Measurements from ENCODE around the gene SYNGR1.

The SYNGR1 gene

GRCh38 chr22:39365492-39365780, 15.6 kb downstream of the SYNGR1 start:
- in situ Hi-C loops (cut with HindIII; ENCODE audit: low sequenced_read_pairs): no loop called here

DNA sequence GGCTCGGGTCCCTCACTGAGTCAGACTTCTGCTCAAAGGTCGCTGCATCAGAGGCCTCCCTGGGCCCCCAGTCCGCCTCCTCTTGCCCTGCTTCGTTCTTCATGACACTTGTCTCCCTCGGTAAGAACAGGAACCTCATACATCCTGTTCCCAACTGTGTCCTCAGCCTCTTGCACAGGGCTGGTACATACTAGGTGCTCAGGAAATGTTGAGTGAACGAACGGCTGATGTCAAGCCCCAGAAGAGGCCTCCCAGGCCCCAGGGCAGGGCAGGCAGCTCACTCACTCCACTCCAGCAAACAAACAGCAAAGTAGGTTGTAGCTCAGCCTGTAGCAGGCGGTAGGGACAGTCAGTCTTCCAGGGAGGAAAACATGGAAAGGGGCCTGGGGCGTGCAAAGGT, 17.2 kb downstream of the SYNGR1 start:
- in situ Hi-C loops (cut with HindIII; ENCODE audit: low sequenced_read_pairs): no loop called here

DNA sequence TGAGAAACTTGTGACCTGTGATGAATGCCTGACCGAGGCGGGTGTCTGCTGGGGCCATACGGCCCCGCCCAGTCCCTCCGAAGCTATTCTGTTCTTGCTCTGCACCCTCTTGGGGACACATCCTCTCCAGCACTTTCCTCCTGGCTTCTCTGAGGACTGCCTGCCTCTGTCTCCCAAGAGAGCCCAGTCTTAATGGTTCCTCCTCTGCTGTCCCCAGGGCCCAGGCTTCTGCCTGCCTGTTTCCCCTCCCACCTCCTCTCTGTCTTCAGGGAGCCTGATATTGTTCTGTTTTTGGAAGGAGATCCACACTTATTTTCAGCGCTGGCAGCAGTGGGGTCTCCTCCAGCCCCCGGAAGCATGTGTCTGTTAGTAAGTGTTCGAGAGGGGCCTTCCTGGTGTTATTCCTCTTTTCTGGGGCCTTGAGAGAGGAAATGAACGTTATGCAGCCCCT, 18.7 kb downstream of the SYNGR1 start:
- in situ Hi-C loops (cut with HindIII; ENCODE audit: low sequenced_read_pairs): no loop called here

DNA sequence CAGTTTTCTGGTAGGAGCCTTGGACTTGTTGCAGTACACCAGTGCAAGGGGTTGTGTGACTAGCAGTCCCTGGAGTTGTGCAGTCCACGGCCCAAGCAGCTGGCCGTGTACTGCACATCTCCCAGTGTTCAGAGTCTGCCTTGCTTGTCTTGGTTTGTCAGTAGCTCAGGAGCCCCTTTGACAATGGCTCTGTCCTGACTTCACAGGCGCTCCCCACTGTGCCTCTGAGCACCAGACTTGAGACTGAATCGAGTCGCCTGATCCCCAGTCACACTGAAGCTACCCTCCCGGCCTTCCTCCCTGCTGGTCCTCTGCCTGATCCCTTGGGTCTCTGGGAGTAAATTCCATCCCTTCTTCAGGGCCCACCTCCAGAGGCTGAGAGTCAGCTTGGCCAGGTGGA, 19.4 kb downstream of the SYNGR1 start:
- in situ Hi-C loops (cut with HindIII; ENCODE audit: low sequenced_read_pairs): no loop called here

GRCh38 chr22:39369586-39369985, 19.8 kb downstream of the SYNGR1 start:
- in situ Hi-C loops (cut with HindIII; ENCODE audit: low sequenced_read_pairs): no loop called here

GRCh38 chr22:39371732-39372131, 21.9 kb downstream of the SYNGR1 start:
- in situ Hi-C loops (cut with HindIII; ENCODE audit: low sequenced_read_pairs): no loop called here

DNA sequence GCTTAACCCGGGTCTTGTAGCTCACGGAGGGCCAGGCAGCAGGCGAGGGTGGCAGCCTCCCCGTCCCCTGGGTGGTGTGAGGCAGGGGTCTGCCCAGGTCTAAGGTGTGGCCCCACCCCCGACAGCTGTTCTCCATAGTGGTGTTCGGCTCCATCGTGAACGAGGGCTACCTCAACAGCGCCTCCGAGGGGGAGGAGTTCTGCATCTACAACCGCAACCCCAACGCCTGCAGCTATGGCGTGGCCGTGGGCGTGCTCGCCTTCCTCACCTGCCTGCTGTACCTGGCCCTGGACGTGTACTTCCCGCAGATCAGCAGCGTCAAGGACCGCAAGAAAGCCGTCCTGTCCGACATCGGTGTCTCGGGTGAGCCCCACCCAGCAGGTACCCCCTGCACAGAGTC, 24.4 kb downstream of the SYNGR1 start:
- in situ Hi-C loops (cut with HindIII; ENCODE audit: low sequenced_read_pairs): no loop called here

GRCh38 chr22:39374801-39375200, 25.0 kb downstream of the SYNGR1 start:
- in situ Hi-C loops (cut with HindIII; ENCODE audit: low sequenced_read_pairs): no loop called here

DNA sequence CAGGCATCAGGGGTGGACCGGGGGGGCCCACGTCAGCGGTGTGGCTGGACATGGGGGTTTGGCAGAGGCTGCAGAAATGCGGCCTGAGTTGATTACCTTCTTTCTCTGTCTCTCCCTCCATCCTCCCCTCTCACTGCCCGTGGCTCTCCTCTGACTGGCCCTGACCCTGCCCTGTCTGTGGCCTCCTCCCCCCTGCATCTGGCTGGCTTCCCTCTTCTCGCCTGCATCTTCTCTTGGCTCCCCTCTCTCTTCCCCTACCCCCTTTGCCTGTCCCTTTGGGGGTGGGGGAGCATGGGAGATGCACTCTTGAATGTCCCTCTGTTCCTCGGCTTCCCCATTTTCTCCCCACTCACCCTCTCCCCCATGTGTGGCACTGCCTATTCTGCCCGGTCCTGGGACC, 25.9 kb downstream of the SYNGR1 start:
- in situ Hi-C loops (cut with HindIII; ENCODE audit: low sequenced_read_pairs): no loop called here

GRCh38 chr22:39379756-39380730, 30.3 kb downstream of the SYNGR1 start:
- in situ Hi-C loops (cut with HindIII; ENCODE audit: low sequenced_read_pairs): loop anchor here (5.0 kb wide), 2 partner anchors 63 to 102 kb away; partner anchors contain the start of gene RPL3

GRCh38 chr22:39381009-39381755, 31.4 kb downstream of the SYNGR1 start:
- in situ Hi-C loops (cut with HindIII; ENCODE audit: low sequenced_read_pairs): loop anchor here (5.0 kb wide), 2 partner anchors 64 to 101 kb away; partner anchors contain the start of gene RPL3

GRCh38 chr22:39381930-39382329, 32.1 kb downstream of the SYNGR1 start:
- in situ Hi-C loops (cut with HindIII; ENCODE audit: low sequenced_read_pairs): loop anchor here (5.0 kb wide), 2 partner anchors 65 to 100 kb away; partner anchors contain the start of gene RPL3

GRCh38 chr22:39382410-39382809, 32.6 kb downstream of the SYNGR1 start:
- in situ Hi-C loops (cut with HindIII; ENCODE audit: low sequenced_read_pairs): loop anchor here (5.0 kb wide), 2 partner anchors 65 to 100 kb away; partner anchors contain the start of gene RPL3

DNA sequence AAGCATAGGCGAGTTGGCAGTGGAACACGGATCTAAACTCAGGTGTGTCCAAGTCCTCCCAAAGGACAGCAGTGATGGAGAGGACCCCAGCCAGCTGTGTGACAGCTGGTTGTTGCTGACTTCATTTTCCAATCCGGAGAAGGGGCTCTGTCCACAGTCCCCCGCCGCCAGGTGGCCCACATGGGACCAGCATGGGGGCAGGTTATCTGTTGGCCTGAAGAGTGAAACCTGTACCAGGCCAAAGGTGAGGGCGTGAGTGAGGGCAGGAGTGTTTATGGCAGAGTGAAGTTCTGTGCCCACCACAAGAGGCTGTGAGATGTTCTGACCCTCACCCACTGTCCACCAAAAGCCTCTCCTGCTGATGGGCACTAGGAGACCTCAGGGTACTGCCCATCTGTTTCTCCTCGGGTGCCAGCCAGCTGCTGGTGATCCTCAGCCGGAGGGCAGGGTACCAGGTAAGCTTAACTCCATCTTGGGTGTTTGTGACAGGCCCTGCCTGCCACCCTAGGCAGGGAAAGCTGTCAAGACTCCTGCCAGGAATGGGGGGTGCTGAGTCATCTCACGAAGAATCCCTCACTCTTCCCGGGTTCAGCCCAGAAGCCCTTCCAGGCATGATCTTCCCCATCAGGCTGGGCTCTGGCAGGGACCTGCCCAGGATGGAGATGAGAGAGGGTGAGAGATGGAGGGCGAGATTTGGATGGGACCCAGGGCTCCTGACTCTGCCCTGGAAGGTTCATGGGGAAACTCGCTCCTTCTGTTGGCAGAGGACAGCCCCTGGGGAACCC, 34.2 kb downstream of the SYNGR1 start:
- in situ Hi-C loops (cut with HindIII; ENCODE audit: low sequenced_read_pairs): loop anchor here (5.0 kb wide), 2 partner anchors 67 to 98 kb away; partner anchors contain the start of gene RPL3

GRCh38 chr22:39384750-39385480, 35.1 kb downstream of the SYNGR1 start:
- in situ Hi-C loops (cut with HindIII; ENCODE audit: low sequenced_read_pairs): loop anchor here (5.0 kb wide), 2 partner anchors 68 to 97 kb away; partner anchors contain the start of gene RPL3

- in situ Hi-C loops (cut with HindIII; ENCODE audit: low sequenced_read_pairs): no loop called here
Observed at GRCh38 chr22:39388261-39389011, 38.6 kb downstream of the SYNGR1 start.

- in situ Hi-C loops (cut with HindIII; ENCODE audit: low sequenced_read_pairs): no loop called here
Observed at GRCh38 chr22:39389420-39389819, 39.6 kb downstream of the SYNGR1 start.

GRCh38 chr22:39392341-39392948, 42.7 kb downstream of the SYNGR1 start:
- in situ Hi-C loops (cut with HindIII; ENCODE audit: low sequenced_read_pairs): no loop called here

Measured in endothelial cell of hepatic sinusoid (primary cell).